ENCODE measurements around the gene GIMAP5. TPM values are rescaled to one million over a fixed set of nuclear protein-coding genes. Genes with fewer than 3 reads are reported as not detected.

The GIMAP5 gene
- total RNA-seq = 10 to 100 TPM; 45.9 to 48.3 TPM

- Mint-ChIP-seq H3K36me3 (peaks cover 47% of the 10 kb centered on the region), H3K27me3 (no peaks in the 10 kb centered on the region), H3K9me3 (no peaks in the 10 kb centered on the region), H3K4me3 (peak within 1 kb of the TSS; percentile 87), H3K4me1 (ENCODE audit: low read depth) (peaks cover 72% of the 10 kb centered on the region), H3K27ac (peak within 1 kb of the TSS; percentile 97)
- CTCF ChIA-PET = interaction anchor here (0.8 to 3.2 kb wide), 8 partner anchors 11 to 289 kb away, joined by 4 to 10 read pairs (median 6); partner anchors contain the start of genes GIMAP1, GIMAP2, GIMAP6 and GIMAP8
- intact Hi-C loops (cut with micrococcal nuclease) = loop anchor here (1.0 kb wide), 2 partner anchors 21 to 169 kb away; partner anchors contain the start of gene GIMAP1
- POLR2A ChIA-PET = interaction anchor here (0.6 to 3.9 kb wide), 20 partner anchors 10 to 291 kb away, joined by 3 to 45 read pairs (median 5); partner anchors contain the start of genes GIMAP1, GIMAP2, GIMAP4 and GIMAP6
- DNase-seq = peak; percentile 77
Observed at GRCh38 chr7:150737265-150738055, at the start of gene GIMAP5. Gene GIMAP5, plus strand, starts transcription at chr7:150737418. Its CDS starts 3,467 bp downstream, at chr7:150740885.

DNA sequence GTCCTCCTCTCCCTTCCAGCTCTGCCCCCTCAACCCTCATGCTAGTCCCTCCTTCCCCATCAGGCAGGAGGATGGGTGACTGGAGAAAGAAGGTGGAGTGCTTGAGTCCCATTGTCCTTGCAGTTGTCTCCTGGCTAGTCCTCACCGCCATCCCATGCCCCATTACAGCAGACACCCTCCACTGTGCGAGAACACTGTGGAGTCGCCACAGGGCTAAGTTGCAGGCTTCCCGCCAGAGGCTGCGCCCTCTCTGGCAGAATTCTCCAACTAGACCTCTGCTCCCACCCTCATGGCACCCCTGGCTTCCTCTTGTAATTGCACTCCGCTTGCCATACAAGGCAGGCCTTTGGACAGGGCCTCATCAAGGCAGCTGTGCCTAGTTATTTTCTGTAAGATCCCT is 48.6 kb upstream of the GIMAP5 start:
- POLR2A ChIA-PET = no interaction called here

DNA sequence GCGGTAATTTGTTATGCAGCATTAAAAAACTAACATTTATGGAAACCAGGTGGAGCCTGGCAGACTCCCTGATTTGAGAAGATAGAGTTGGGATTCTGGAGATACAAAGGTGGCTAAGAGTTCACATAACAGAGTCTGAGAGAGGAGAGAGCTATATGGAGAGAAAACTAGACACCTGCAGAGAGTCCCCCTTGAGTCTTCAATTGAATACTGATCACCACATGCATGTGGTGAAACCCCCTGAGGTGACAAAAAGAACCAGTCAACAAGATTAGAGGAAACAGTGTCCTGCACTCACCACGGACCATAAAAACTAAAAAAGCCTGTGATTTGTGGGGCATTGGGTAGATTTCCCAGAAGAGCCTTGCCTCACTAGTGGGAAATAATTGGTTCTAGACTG is 41.6 kb upstream of the GIMAP5 start:
- H3K27ac Mint-ChIP-seq = no peak overlapping the region
- H3K4me1 Mint-ChIP-seq (ENCODE audit: low read depth) = no peaks in the 10 kb centered on the region
- H3K36me3 Mint-ChIP-seq = peaks cover 52% of the 10 kb centered on the region
- no peaks in the 10 kb centered on the region for H3K27me3 Mint-ChIP-seq
- H3K4me3 Mint-ChIP-seq = no peak overlapping the region
- H3K9me3 Mint-ChIP-seq = peaks cover 78% of the 10 kb centered on the region
- POLR2A ChIA-PET = no interaction called here
- CTCF ChIA-PET = no interaction called here
- no peak for DNase-seq
- intact Hi-C loops (cut with micrococcal nuclease) = loop anchor here (2.0 kb wide), 1 partner anchor 19 kb away; no protein-coding TSS in a partner anchor

More for the DNA sequence above, 48.6 kb upstream of the GIMAP5 start:
- peaks cover 74% of the 10 kb centered on the region for H3K36me3 Mint-ChIP-seq
- H3K9me3 Mint-ChIP-seq = peaks cover 38% of the 10 kb centered on the region
- DNase-seq = no peak
- intact Hi-C loops (cut with micrococcal nuclease) = no loop called here
- peaks cover 48% of the 10 kb centered on the region for H3K4me1 Mint-ChIP-seq (ENCODE audit: low read depth)
- H3K27me3 Mint-ChIP-seq = no peaks in the 10 kb centered on the region
- CTCF ChIA-PET = interaction anchor here (0.8 kb wide), 1 partner anchor 26 kb away, joined by 3 read pairs; no protein-coding TSS in a partner anchor
- peak overlapping the region; percentile 27 for H3K4me3 Mint-ChIP-seq
- peak overlapping the region; percentile 99 for H3K27ac Mint-ChIP-seq

DNA sequence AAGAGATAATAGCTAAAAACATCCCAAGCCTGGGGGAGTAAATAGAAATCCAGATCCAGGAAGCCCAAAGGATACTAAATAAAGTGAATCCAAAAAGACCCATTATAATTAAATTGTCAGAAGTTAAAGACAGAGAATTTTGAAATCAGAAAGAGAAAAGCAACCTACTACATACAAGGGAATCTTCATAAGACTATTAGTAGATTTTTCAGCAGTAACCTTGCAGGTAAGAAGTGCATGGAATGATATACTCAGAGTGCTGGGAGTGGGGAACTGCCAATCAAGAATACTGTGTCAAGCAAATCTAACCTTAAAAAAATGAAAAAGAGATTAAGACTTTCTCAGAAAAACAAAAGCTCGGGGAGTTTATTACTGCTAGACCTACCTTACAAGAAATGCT is 34.0 kb upstream of the GIMAP5 start:
- Mint-ChIP-seq H3K9me3 (peaks cover 82% of the 10 kb centered on the region), H3K27me3 (no peaks in the 10 kb centered on the region), H3K4me1 (ENCODE audit: low read depth) (peaks cover 3% of the 10 kb centered on the region), H3K27ac (no peak overlapping the region), H3K36me3 (peaks cover 51% of the 10 kb centered on the region), H3K4me3 (no peak overlapping the region)
- POLR2A ChIA-PET = no interaction called here
- CTCF ChIA-PET = no interaction called here
- intact Hi-C loops (cut with micrococcal nuclease) = no loop called here
- DNase-seq = no peak

GRCh38 chr7:150715293-150715692 is 21.9 kb upstream of the GIMAP5 start:
- ChIA-PET CTCF (interaction anchor here (0.6 to 5.0 kb wide), 19 partner anchors 15 to 309 kb away, joined by 3 to 39 read pairs (median 4); partner anchors contain the start of genes GIMAP2, GIMAP4 and GIMAP7), POLR2A (interaction anchor here (0.7 to 4.6 kb wide), 16 partner anchors 17 to 265 kb away, joined by 3 to 45 read pairs (median 8); partner anchors contain the start of genes GIMAP2, GIMAP4, GIMAP5 and GIMAP6)
- peak overlapping the region; percentile 92 for H3K27ac Mint-ChIP-seq
- no peaks in the 10 kb centered on the region for H3K27me3 Mint-ChIP-seq
- H3K4me1 Mint-ChIP-seq (ENCODE audit: low read depth) = peaks cover 46% of the 10 kb centered on the region
- peak; percentile 54 for DNase-seq
- peaks cover 40% of the 10 kb centered on the region for H3K36me3 Mint-ChIP-seq
- peaks cover 18% of the 10 kb centered on the region for H3K9me3 Mint-ChIP-seq
- peak overlapping the region; percentile 96 for H3K4me3 Mint-ChIP-seq
- intact Hi-C loops (cut with micrococcal nuclease) = loop anchor here (1.0 to 2.0 kb wide), 2 partner anchors 18 to 47 kb away; no protein-coding TSS in a partner anchor

DNA sequence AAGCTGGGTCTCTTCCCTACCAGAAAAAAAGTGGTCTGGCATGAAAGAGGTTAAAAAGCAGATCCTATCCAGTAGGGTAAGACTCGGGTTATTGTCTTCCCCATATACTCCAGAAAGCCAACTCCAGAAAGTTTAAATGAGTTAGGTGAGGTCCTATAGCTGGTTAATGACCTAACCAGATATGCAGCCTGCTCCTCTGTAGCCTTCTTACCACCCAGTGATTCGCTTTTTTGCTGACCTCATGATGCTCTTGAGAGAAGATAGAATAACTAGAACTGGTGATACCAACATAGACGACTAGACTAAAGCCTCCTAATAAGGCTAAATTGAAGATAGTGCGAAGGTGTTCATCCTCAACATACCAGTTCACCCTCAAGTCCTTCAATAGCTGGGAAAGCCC is 21.5 kb upstream of the GIMAP5 start:
- POLR2A ChIA-PET = interaction anchor here (0.6 to 4.6 kb wide), 22 partner anchors 16 to 267 kb away, joined by 3 to 45 read pairs (median 6); partner anchors contain the start of genes GIMAP2, GIMAP4, GIMAP5 and GIMAP6
- CTCF ChIA-PET = interaction anchor here (0.6 to 5.0 kb wide), 20 partner anchors 16 to 310 kb away, joined by 3 to 39 read pairs (median 4); partner anchors contain the start of genes GIMAP2, GIMAP4, GIMAP5 and GIMAP7
- peaks cover 44% of the 10 kb centered on the region for H3K36me3 Mint-ChIP-seq
- intact Hi-C loops (cut with micrococcal nuclease) = loop anchor here (1.0 to 2.0 kb wide), 6 partner anchors 18 to 47 kb away; partner anchors contain the start of gene GIMAP2
- H3K4me3 Mint-ChIP-seq = peak overlapping the region; percentile 96
- peaks cover 17% of the 10 kb centered on the region for H3K9me3 Mint-ChIP-seq
- DNase-seq = no peak
- peaks cover 46% of the 10 kb centered on the region for H3K4me1 Mint-ChIP-seq (ENCODE audit: low read depth)
- no peaks in the 10 kb centered on the region for H3K27me3 Mint-ChIP-seq
- peak overlapping the region; percentile 92 for H3K27ac Mint-ChIP-seq

- H3K27me3 Mint-ChIP-seq = no peaks in the 10 kb centered on the region
- H3K27ac Mint-ChIP-seq = peak within 1 kb of the TSS; percentile 92
- H3K36me3 Mint-ChIP-seq = peaks cover 50% of the 10 kb centered on the region
- CTCF ChIA-PET = interaction anchor here (0.6 to 5.0 kb wide), 16 partner anchors 9 to 310 kb away, joined by 3 to 39 read pairs (median 4); partner anchors contain the start of genes GIMAP2, GIMAP4, GIMAP5 and GIMAP7
- peak; percentile 78 for DNase-seq
- peaks cover 50% of the 10 kb centered on the region for H3K4me1 Mint-ChIP-seq (ENCODE audit: low read depth)
- peak within 1 kb of the TSS; percentile 96 for H3K4me3 Mint-ChIP-seq
- H3K9me3 Mint-ChIP-seq = peaks cover 16% of the 10 kb centered on the region
- POLR2A ChIA-PET = interaction anchor here (0.6 to 4.6 kb wide), 21 partner anchors 15 to 268 kb away, joined by 3 to 45 read pairs (median 5); partner anchors contain the start of genes GIMAP2, GIMAP4, GIMAP5 and GIMAP6
- intact Hi-C loops (cut with micrococcal nuclease) = loop anchor here (1.0 to 2.0 kb wide), 4 partner anchors 17 to 38 kb away; partner anchors contain the start of gene GIMAP2
Observed at GRCh38 chr7:150716368-150716767, 20.9 kb upstream of the GIMAP5 start, which contains the start of gene GIMAP1. Gene GIMAP1, plus strand, starts transcription at chr7:150716613. Its CDS starts 2,435 bp downstream, at chr7:150719048.

- peak overlapping the region; percentile 92 for H3K27ac Mint-ChIP-seq
Observed at GRCh38 chr7:150716939-150717338, 20.3 kb upstream of the GIMAP5 start.

GRCh38 chr7:150717814-150718420 is 19.3 kb upstream of the GIMAP5 start:
- DNase-seq = peak; percentile 35
- intact Hi-C loops (cut with micrococcal nuclease) = loop anchor here (2.0 kb wide), 1 partner anchor 33 kb away; the partner anchor contains the start of gene GIMAP2
- POLR2A ChIA-PET = interaction anchor here (1.2 to 4.6 kb wide), 6 partner anchors 14 to 271 kb away, joined by 3 to 45 read pairs (median 13); partner anchors contain the start of genes GIMAP5 and GIMAP7

More at GRCh38 chr7:150716939-150717338, 20.3 kb upstream of the GIMAP5 start:
- H3K4me3 Mint-ChIP-seq = peak overlapping the region; percentile 96
- no peak for DNase-seq
- ChIA-PET CTCF (interaction anchor here (0.7 to 5.0 kb wide), 10 partner anchors 14 to 268 kb away, joined by 3 to 39 read pairs (median 5); partner anchors contain the start of genes GIMAP4 and GIMAP5), POLR2A (interaction anchor here (0.7 to 4.6 kb wide), 13 partner anchors 15 to 270 kb away, joined by 3 to 45 read pairs (median 13); partner anchors contain the start of genes GIMAP2, GIMAP4, GIMAP5 and GIMAP6)
- H3K27me3 Mint-ChIP-seq = no peaks in the 10 kb centered on the region
- H3K9me3 Mint-ChIP-seq = peaks cover 16% of the 10 kb centered on the region
- intact Hi-C loops (cut with micrococcal nuclease) = loop anchor here (1.0 to 2.0 kb wide), 4 partner anchors 16 to 37 kb away; partner anchors contain the start of gene GIMAP2
- H3K36me3 Mint-ChIP-seq = peaks cover 55% of the 10 kb centered on the region
- H3K4me1 Mint-ChIP-seq (ENCODE audit: low read depth) = peaks cover 52% of the 10 kb centered on the region

DNA sequence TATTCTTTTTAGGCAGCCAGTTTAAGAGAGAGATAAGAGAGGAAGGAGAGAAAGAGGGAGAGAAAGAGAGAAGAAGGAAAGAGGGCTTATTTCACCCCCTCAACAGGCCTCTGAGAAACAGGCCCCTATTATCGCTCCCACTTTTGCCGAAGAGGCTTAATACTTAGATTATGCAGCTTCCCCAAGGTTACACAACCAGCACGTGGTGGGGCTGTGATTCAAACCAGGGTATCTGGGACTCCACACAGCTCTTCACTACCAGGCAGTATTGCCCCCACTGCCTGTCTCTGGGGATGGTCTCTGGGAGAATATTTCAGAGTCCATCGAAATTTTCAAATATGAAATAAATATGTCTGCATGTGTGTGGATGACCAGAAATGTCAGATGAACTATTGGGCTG is 17.8 kb upstream of the GIMAP5 start:
- Mint-ChIP-seq H3K4me3 (no peak overlapping the region), H3K9me3 (peaks cover 2% of the 10 kb centered on the region), H3K36me3 (peaks cover 65% of the 10 kb centered on the region), H3K27me3 (no peaks in the 10 kb centered on the region), H3K27ac (peak overlapping the region; percentile 92), H3K4me1 (ENCODE audit: low read depth) (peaks cover 63% of the 10 kb centered on the region)
- no peak for DNase-seq
- CTCF ChIA-PET = no interaction called here
- intact Hi-C loops (cut with micrococcal nuclease) = no loop called here
- POLR2A ChIA-PET = no interaction called here

More at GRCh38 chr7:150717814-150718420, 19.3 kb upstream of the GIMAP5 start:
- Mint-ChIP-seq H3K36me3 (peaks cover 58% of the 10 kb centered on the region), H3K4me3 (peak overlapping the region; percentile 96), H3K27me3 (no peaks in the 10 kb centered on the region), H3K27ac (peak overlapping the region; percentile 92), H3K4me1 (ENCODE audit: low read depth) (peaks cover 57% of the 10 kb centered on the region), H3K9me3 (peaks cover 8% of the 10 kb centered on the region)
- CTCF ChIA-PET = interaction anchor here (0.7 to 5.0 kb wide), 4 partner anchors 13 to 269 kb away, joined by 3 to 39 read pairs (median 4); no protein-coding TSS in a partner anchor

Data from activated CD4-positive, alpha-beta memory T cell treated with anti-CD3 and anti-CD28 coated beads for 36 hours (primary cell).